Stimulated activated CD4-positive, alpha-beta T cell treated with anti-CD3 and anti-CD28 coated beads, Interleukin-12 subunit alpha, Interleukin-12 subunit beta, amount 100 ng/mL, for 24 hours (primary cell): ENCODE results near the gene FCGBP.
"Not testable (repeated sequence)": the region's sequence is repeated elsewhere in the genome, so short reads cannot be mapped to it uniquely, and the experiment has no call there.

ENCODE experiments used
- DNase-seq, 2 experiments: peaks; one replicate each; pipeline ENCODE4 v3.0.0-alpha.2; 2020; ENCODE audit warnings: low read depth in 2 of 2

The FCGBP gene

GRCh38 chr19:39890755-39891551 is 43.5 kb downstream of the FCGBP start:
- DNase-seq: no peak

- DNase-seq: not testable (repeated sequence)
Observed at GRCh38 chr19:39889872-39890754, 44.3 kb downstream of the FCGBP start.

GRCh38 chr19:39887456-39887951 is 46.9 kb downstream of the FCGBP start:
- not testable (repeated sequence) for DNase-seq

- DNase-seq: not testable (repeated sequence)
Observed at GRCh38 chr19:39885821-39886554, 48.4 kb downstream of the FCGBP start.

GRCh38 chr19:39884721-39885120 is 49.7 kb downstream of the FCGBP start:
- not testable (repeated sequence) for DNase-seq
